ENCODE results near the gene BICD2. TPM values are rescaled to one million over a fixed set of nuclear protein-coding genes. Genes with fewer than 3 reads are reported as not detected.

Gene BICD2
- total and polyA plus RNA-seq, 2 of the 13 experiments (the other 11 are each of a cell fraction or from before 2014, with no cell fraction given) = 5.1 to 17.4 TPM

GRCh38 chr9:92764988-92765936 is 629 bp upstream of the BICD2 start (continued):
- no peak; the same call in 1 of the 2 replicates for TF ChIP-seq ZBED4 (CRISPR knock-in tag; IDR thresholded peaks at IDR 0.05; ENCODE audit: borderline replicate concordance)
- no peak for TF ChIP-seq ZNF432 (CRISPR knock-in tag; IDR thresholded peaks at IDR 0.05; ENCODE audit: borderline replicate concordance)
- 0 out of 2 replicates have a peak, but pooled peaks have one; percentile 68 for TF ChIP-seq SNAPC4 (CRISPR knock-in tag; IDR thresholded peaks at IDR 0.05)
- TF ChIP-seq MAFG (CRISPR knock-in tag; IDR thresholded peaks at IDR 0.05) = no peak
- no peak; the same call in 1 of the 2 replicates for TF ChIP-seq MIER2 (CRISPR knock-in tag; IDR thresholded peaks at IDR 0.05)
- peak; percentile 32; the same call in 1 of the 2 replicates for TF ChIP-seq E2F5 (CRISPR knock-in tag; conservative IDR thresholded peaks at IDR 0.05)
- TF ChIP-seq ZNF263 (CRISPR knock-in tag; IDR thresholded peaks at IDR 0.05) = no peak
- TF ChIP-seq U2AF1 (optimal IDR thresholded peaks at IDR 0.05; ENCODE audit: low read depth, low read length) = no peak
- TF ChIP-seq ZNF772 (CRISPR knock-in tag; IDR thresholded peaks at IDR 0.05) = peak; percentile 68; the same call in 1 of the 2 replicates
- no peak for TF ChIP-seq MTA1 (CRISPR knock-in tag; IDR thresholded peaks at IDR 0.05; ENCODE audit: borderline replicate concordance)
- TF ChIP-seq SNRNP70 (IDR thresholded peaks at IDR 0.05; ENCODE audit: low read depth, low read length) = no peak
- peak; percentile 55; the same call in 1 of the 2 replicates for TF ChIP-seq PHF21A (CRISPR knock-in tag; IDR thresholded peaks at IDR 0.05)
- peak; percentile 70; the same call in 1 of the 2 replicates for TF ChIP-seq ZNF446 (CRISPR knock-in tag; IDR thresholded peaks at IDR 0.05)
- TF ChIP-seq ZNF607 (CRISPR knock-in tag; IDR thresholded peaks at IDR 0.05; ENCODE audit: borderline replicate concordance) = peak; percentile 55
- TF ChIP-seq DPF2 (CRISPR knock-in tag; IDR thresholded peaks at IDR 0.05; ENCODE audit: borderline replicate concordance, low read depth) = no peak
- peak; percentile 70; the same call in 1 of the 2 replicates for TF ChIP-seq MXD4 (CRISPR knock-in tag; IDR thresholded peaks at IDR 0.05)
- no peak for TF ChIP-seq SRF (IDR thresholded peaks at IDR 0.05; ENCODE audit: low read depth, low read length)
- peak; percentile 34; the same call in 1 of the 2 replicates for TF ChIP-seq NRL (CRISPR knock-in tag; IDR thresholded peaks at IDR 0.05; ENCODE audit: borderline replicate concordance)
- TF ChIP-seq NCOR1 (IDR thresholded peaks at IDR 0.05; ENCODE audit: borderline replicate concordance, low read length) = no peak

All from HepG2 (cell line).